Measurements from ENCODE around the gene SUGP2.
"Not testable (repeated sequence)": the region's sequence is repeated elsewhere in the genome, so short reads cannot be mapped to it uniquely, and the experiment has no call there.

Gene SUGP2

DNA sequence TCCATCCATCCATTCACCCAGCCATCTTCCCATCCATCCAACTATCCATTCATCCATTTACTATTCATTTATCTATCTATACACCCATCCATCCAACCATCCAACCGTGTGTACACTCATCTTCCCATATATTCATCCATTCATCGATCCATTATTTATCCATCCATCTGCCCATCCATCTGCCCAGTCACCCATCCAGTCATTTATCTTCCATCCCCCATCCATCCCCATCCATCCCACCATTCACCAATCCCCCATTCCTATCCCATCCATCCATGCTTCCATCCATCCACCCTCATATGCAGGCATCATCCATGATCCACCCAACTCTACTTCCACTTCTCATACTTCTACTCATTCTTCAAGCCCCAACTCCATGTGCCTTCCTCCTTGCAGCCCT lies 78.3 kb downstream of the SUGP2 start:
- H3K36me3 ChIP-seq (ENCODE audit: insufficient read depth, low read length): no peaks in the 10 kb centered on the region
- no peak overlapping the region for H3K27ac ChIP-seq
- DNase-seq (ENCODE audit: low read depth, low spot score): no peak
- TF ChIP-seq POLR2AphosphoS5 (IDR thresholded peaks at IDR 0.05; ENCODE audit: borderline replicate concordance, low read depth, low read length) (no peak), FOXP2 (optimal IDR thresholded peaks at IDR 0.05; ENCODE audit: control extremely low read depth, extremely low read length, insufficient read depth) (no peak), EZH2 (IDR thresholded peaks at IDR 0.05) (no peak)
- no peak overlapping the region for H3K9ac ChIP-seq (ENCODE audit: insufficient read length)
- no peaks in the 10 kb centered on the region for H3K9me3 ChIP-seq (ENCODE audit: low read depth, low read length)
- no peak overlapping the region for H3K4me3 ChIP-seq

DNA sequence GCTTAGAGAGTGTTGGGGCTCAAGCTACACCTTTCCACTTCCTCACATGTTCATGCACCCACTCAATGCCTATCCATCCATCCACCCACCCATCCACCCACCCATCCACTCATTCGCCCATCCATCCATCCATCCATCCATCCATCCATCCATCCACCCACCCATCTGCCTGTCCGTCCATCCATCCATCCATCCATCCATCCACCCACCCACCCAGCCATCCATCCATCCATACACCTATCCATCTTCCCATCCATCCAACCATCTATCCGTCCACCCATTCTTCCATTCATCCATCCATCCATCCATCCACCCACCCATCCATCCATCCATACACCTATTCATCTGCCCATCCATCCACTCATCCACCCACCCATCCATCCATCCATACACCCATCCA lies 79.2 kb downstream of the SUGP2 start:
- H3K27ac ChIP-seq: no peak overlapping the region
- no peak overlapping the region for H3K9ac ChIP-seq (ENCODE audit: insufficient read length)
- H3K36me3 ChIP-seq (ENCODE audit: insufficient read depth, low read length): no peaks in the 10 kb centered on the region
- H3K9me3 ChIP-seq (ENCODE audit: low read depth, low read length): no peaks in the 10 kb centered on the region
- TF ChIP-seq FOXP2 (optimal IDR thresholded peaks at IDR 0.05; ENCODE audit: control extremely low read depth, extremely low read length, insufficient read depth) (no peak), EZH2 (IDR thresholded peaks at IDR 0.05) (no peak), POLR2AphosphoS5 (IDR thresholded peaks at IDR 0.05; ENCODE audit: borderline replicate concordance, low read depth, low read length) (no peak)
- DNase-seq (ENCODE audit: low read depth, low spot score): no peak
- no peak overlapping the region for H3K4me3 ChIP-seq

DNA sequence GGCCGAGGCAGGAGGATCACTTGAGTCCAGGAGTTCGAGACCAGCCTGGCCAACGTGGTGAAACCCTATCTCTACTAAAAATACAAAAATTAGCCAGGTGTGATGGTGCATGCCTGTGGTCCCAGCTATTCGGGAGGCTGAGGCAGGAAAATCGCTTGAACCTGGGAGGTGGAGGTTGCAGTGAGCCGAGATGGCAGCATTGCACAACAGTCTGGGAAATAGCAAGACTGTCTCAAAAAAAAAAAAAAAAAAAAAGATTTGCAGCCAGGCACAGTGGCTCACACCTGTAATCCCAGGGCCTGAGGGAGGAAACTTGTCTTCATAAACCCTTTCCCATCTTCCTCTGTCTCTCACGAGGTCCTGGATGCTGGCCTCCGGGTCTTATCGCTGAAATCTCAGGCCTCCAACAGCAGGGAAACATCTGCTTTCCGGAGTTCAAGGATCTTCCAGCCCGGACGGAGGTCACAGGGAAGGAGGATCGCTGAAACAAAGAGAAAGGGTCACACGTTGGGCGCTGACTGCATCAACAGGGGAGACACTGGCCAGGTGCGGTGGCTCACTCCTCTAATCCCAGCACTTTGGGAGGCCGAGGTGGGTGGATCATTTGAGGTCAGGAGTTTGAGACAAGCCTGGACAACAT lies 80.8 kb downstream of the SUGP2 start:
- not testable (repeated sequence) for DNase-seq (ENCODE audit: low read depth, low spot score); H3K9me3 ChIP-seq (ENCODE audit: low read depth, low read length); H3K36me3 ChIP-seq (ENCODE audit: insufficient read depth, low read length); H3K4me3 ChIP-seq; H3K9ac ChIP-seq (ENCODE audit: insufficient read length); H3K27ac ChIP-seq

DNA sequence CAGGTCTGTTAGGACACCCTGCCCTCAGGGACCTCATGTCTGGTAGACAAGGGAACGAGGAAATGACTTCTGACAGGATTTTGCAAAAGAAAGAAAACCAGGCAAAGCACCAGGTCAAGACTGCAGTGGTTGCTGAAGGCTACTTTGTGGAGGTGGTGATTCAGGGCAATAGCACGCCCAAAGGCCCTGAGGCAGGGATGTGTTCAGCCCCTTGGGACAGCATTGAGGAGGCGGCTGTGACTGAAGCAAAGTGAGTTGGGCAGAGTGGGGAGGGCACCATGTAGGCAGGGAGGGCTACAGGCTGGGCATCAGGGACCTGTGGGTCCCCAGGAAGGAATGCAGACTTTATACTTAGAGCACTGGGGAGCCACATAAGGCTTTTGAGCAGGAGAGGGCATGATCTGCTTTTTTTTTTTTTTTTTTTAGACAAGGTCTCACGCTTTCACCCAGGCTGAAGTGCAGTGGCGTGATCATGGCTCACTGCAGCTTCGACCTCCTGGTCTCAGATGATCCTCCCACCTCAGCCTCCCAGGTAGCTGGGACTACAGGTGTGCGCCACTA lies 81.5 kb downstream of the SUGP2 start:
- H3K27ac ChIP-seq: no peak overlapping the region

DNA sequence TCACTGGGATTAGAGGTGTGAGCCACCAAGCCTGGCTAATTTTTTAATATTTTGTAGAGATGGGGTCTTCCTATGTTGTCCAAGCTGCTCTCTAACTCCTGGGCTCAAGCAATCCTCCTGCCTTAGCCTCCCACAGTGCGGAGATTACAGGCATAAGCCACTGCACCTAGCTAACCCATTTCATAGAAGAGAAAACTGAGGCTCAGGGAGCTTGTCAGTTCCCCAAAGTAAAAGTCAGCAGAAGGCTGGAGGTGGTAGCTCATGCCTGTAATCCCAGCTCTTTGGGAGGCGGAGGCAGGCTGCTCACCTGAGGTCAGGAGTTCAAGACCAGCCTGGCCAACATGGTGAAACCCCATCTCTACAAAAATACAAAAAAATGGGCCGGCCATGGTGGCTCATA lies 83.5 kb downstream of the SUGP2 start:
- no peak for DNase-seq (ENCODE audit: low read depth, low spot score)
- no peak overlapping the region for H3K4me3 ChIP-seq
- no peaks in the 10 kb centered on the region for H3K36me3 ChIP-seq (ENCODE audit: insufficient read depth, low read length)
- H3K27ac ChIP-seq: no peak overlapping the region
- no peaks in the 10 kb centered on the region for H3K9me3 ChIP-seq (ENCODE audit: low read depth, low read length)
- no peak overlapping the region for H3K9ac ChIP-seq (ENCODE audit: insufficient read length)
- TF ChIP-seq POLR2AphosphoS5 (IDR thresholded peaks at IDR 0.05; ENCODE audit: borderline replicate concordance, low read depth, low read length) (no peak), EZH2 (IDR thresholded peaks at IDR 0.05) (no peak), FOXP2 (optimal IDR thresholded peaks at IDR 0.05; ENCODE audit: control extremely low read depth, extremely low read length, insufficient read depth) (no peak)

More for the DNA sequence above, 81.5 kb downstream of the SUGP2 start:
- Histone ChIP-seq H3K9me3 (ENCODE audit: low read depth, low read length) (no peaks in the 10 kb centered on the region), H3K36me3 (ENCODE audit: insufficient read depth, low read length) (no peaks in the 10 kb centered on the region), H3K9ac (ENCODE audit: insufficient read length) (no peak overlapping the region), H3K4me3 (no peak overlapping the region)
- no peak for TF ChIP-seq POLR2AphosphoS5 (IDR thresholded peaks at IDR 0.05; ENCODE audit: borderline replicate concordance, low read depth, low read length)
- TF ChIP-seq EZH2 (IDR thresholded peaks at IDR 0.05): no peak
- TF ChIP-seq FOXP2 (optimal IDR thresholded peaks at IDR 0.05; ENCODE audit: control extremely low read depth, extremely low read length, insufficient read depth): no peak
- DNase-seq (ENCODE audit: low read depth, low spot score): no peak

DNA sequence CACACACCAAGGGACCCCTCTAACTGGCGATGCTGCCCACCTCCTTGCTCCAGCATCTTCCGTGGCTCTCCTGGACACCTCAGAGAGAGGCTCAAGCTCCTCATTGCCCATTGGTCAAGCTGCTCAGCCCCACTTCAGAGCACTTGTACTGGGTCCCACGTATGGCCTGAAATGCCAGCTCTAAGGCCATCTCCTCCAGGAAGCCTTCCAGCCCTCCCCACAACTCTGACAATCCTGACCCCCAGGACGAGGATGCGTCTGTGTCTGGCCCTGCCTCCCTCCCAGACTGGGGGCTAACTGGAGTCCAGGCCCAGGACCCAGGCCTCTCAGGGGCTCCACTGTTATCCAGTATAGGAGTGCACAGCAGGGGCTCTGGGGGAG lies 84.4 kb downstream of the SUGP2 start:
- H3K27ac ChIP-seq: no peak overlapping the region
- no peaks in the 10 kb centered on the region for H3K36me3 ChIP-seq (ENCODE audit: insufficient read depth, low read length)
- H3K4me3 ChIP-seq: no peak overlapping the region
- TF ChIP-seq POLR2AphosphoS5 (IDR thresholded peaks at IDR 0.05; ENCODE audit: borderline replicate concordance, low read depth, low read length) (no peak), FOXP2 (optimal IDR thresholded peaks at IDR 0.05; ENCODE audit: control extremely low read depth, extremely low read length, insufficient read depth) (no peak), EZH2 (IDR thresholded peaks at IDR 0.05) (no peak)
- DNase-seq (ENCODE audit: low read depth, low spot score): no peak
- H3K9ac ChIP-seq (ENCODE audit: insufficient read length): no peak overlapping the region
- no peaks in the 10 kb centered on the region for H3K9me3 ChIP-seq (ENCODE audit: low read depth, low read length)

DNA sequence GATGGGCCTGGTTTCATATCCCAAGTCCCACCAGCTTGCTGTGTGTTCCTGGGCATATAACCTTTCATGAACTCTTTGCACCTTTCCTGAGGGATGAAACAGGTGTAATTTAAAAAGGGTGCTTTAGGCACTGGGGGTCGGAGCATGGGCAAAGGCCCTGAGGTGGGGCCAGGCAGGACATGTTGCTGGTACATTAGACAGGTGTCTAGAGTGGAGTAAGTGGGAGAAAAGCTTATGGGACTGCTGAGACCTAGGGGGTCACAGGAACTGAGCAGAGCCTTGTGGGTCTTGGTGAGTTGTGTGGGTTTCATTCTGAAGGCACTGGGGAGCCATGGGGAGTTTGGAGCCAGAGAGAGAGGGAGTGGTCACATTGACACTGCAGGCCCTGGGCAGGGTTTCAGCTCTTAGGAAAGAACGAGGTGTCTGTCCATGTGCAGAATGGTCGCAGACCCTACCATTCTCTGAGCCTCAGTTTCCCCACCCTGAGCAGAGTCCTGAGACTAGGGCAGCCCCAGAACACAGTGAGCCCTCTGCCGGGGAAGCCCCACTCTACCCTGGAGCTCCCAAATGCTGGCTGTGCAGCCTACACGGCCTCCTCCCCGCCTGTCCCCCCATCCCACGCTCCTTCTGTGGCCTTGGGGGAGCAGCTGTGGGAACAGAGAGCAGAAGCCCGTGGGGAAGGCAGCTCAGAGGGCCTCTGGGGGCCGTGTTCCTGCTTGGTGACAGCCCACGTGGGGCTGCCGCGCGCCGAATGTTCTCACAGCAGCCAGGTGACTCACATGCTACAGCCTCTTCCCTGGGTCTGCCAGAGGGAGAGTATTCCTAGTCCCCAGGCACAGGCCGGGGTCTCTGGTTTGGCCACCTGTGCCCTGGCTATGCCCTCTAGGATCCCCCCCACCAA lies 85.0 kb downstream of the SUGP2 start:
- no peak for DNase-seq (ENCODE audit: low read depth, low spot score)
- Histone ChIP-seq H3K27ac (no peak overlapping the region), H3K9me3 (ENCODE audit: low read depth, low read length) (no peaks in the 10 kb centered on the region), H3K4me3 (no peak overlapping the region), H3K9ac (ENCODE audit: insufficient read length) (no peak overlapping the region), H3K36me3 (ENCODE audit: insufficient read depth, low read length) (no peaks in the 10 kb centered on the region)
- no peak for TF ChIP-seq POLR2AphosphoS5 (IDR thresholded peaks at IDR 0.05; ENCODE audit: borderline replicate concordance, low read depth, low read length)
- no peak for TF ChIP-seq FOXP2 (optimal IDR thresholded peaks at IDR 0.05; ENCODE audit: control extremely low read depth, extremely low read length, insufficient read depth)
- TF ChIP-seq EZH2 (IDR thresholded peaks at IDR 0.05): no peak

DNA sequence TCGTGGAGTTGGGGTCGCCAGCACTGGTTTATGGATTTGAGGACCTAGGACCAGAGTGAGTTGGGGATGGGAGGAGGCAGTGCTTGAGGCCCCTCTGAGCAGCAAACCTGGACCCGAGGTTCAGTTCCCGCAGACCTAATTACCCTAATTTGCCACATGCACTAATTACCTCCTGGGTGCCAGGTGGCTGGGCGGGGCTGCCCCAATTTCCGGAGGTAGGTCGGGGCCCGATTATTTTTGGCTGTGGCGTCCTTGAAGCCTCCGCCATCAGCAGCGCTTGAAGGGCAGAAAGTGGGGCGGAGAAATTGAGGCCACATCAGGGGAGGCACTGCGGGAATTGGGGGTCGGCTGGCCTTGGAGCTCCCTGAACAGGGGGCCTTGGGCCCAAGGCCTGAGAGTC lies 86.4 kb downstream of the SUGP2 start:
- no peak overlapping the region for H3K4me3 ChIP-seq

More for the DNA sequence above, 86.4 kb downstream of the SUGP2 start:
- Histone ChIP-seq H3K36me3 (ENCODE audit: insufficient read depth, low read length) (no peaks in the 10 kb centered on the region), H3K9me3 (ENCODE audit: low read depth, low read length) (no peaks in the 10 kb centered on the region), H3K27ac (no peak overlapping the region), H3K9ac (ENCODE audit: insufficient read length) (no peak overlapping the region)
- no peak for DNase-seq (ENCODE audit: low read depth, low spot score)
- TF ChIP-seq FOXP2 (optimal IDR thresholded peaks at IDR 0.05; ENCODE audit: control extremely low read depth, extremely low read length, insufficient read depth) (no peak), EZH2 (IDR thresholded peaks at IDR 0.05) (no peak), POLR2AphosphoS5 (IDR thresholded peaks at IDR 0.05; ENCODE audit: borderline replicate concordance, low read depth, low read length) (no peak)
